PFSK-1 (cell line): Measurements from ENCODE around the gene DPYSL3.

ENCODE experiments used
- POLR2AphosphoS5 ChIP-seq: IDR thresholded peaks from 2 replicates; pipeline ENCODE4 v1.6.1; 2012; ENCODE audit warnings: low read depth, mild to moderate bottlenecking, control low read depth, low read length, moderate library complexity
- SIN3A ChIP-seq: IDR thresholded peaks from 2 replicates; pipeline ENCODE4 v1.6.1; 2012; ENCODE audit warnings: mild to moderate bottlenecking, low read length, moderate library complexity, borderline replicate concordance; ENCODE audit not compliant: insufficient read depth

GRCh38 chr5:147359581-147359980, 150.3 kb downstream of the DPYSL3 start:
- TF ChIP-seq POLR2AphosphoS5 (no peak), SIN3A (no peak)
